Occipital lobe (tissue), 2 donors: ENCODE results near the gene PLPP4. TPM values are rescaled to one million over a fixed set of nuclear protein-coding genes. Genes with fewer than 3 reads are reported as not detected.

Experiments
- DNase-seq: peaks from one replicate; lab custom pipeline; 2025; lab: John Stamatoyannopoulos, UW
- total RNA-seq: library from RNA; depleted of rRNA; stranded (reverse); fragments of >200 nt; gene quantifications from one replicate; pipeline ENCODE4 v1.2.3, GENCODE V29; 2014

PLPP4 gene
- total RNA-seq, 1 donor from 2014 or later: 20.4 TPM

DNA sequence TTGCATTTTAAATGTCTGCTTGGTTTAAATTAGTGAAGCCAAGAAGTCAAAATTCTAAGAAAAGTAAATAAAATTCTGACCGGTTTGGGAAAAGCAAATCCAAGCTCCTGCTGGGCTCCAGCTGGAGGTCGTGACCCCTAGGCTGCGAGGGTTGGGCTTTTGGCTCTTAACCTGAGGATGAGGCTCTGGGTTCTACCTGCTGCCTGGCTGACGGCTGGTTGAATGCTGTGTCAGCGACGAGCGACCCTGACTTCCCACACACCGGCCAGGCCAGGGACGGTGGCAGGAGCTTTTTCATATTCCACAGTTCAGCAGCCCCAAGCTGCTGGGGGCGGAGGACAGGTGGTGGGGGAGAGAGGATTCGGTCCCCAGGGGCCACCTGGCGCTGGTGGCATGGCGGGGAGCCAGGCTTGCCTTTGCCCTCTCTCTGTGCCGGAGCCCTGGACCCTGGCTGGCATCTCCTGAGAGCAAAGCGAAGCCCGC lies 843 bp upstream of the PLPP4 start:
- DNase-seq: no peak

DNA sequence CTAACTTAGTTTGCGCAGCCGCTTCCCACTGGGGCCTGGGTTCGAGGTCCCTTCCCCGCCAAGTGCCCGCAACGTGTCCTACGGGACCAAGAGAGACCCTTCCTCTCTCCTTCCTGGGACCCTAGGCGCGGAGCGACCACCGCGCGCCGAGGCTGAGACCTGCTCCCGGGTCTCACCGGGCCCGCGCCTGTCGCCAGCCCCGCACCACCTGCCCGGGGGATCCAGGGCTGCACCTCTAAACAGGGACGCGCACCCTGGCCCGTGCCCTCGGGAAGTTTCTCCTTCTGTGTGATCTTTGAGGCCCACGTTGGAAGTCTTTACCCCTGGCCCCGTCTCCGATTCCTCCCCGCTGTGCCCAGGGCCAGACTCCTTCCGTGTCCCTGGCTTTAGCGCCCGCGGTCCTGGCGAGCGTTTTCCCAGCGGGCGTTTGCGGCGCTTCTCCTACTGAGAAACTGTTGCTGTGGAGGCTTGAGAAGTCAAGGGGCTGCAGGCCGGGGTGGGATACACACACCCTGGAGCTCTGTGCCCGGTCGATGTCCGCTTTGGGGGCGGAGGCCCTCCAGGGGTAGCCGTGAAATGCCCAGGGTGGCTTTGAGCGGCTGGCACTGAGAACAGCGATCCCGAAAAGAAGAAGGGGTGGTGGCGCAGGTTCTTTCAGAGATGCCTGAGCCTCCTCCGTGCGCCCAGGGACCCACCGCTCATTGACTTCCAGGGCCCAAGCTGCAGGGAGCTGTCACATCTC lies 575 bp downstream of the PLPP4 start:
- no peak for DNase-seq

DNA sequence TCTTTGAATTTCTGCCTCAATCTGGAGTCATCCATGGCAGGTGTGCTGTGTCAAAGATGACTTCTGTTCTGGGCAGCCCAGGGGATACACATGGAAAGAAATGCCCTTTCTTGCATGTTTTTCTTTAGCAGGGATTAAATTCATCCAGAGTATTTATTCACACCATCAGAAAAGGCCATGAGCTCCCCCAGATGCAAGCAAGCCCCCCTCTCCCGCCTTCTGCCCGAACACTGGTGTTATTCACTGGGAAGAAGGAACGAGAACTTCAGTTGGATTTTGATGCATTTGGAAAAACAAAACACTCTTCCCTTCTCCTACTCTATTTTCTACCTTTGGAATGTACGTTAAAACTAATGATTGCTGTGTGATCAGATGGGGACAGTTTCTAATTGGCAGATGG lies 1.4 kb downstream of the PLPP4 start:
- DNase-seq: no peak

GRCh38 chr10:120459185-120459584 lies 2.2 kb downstream of the PLPP4 start:
- no peak for DNase-seq

GRCh38 chr10:120460186-120460585 lies 3.2 kb downstream of the PLPP4 start:
- DNase-seq: no peak

DNA sequence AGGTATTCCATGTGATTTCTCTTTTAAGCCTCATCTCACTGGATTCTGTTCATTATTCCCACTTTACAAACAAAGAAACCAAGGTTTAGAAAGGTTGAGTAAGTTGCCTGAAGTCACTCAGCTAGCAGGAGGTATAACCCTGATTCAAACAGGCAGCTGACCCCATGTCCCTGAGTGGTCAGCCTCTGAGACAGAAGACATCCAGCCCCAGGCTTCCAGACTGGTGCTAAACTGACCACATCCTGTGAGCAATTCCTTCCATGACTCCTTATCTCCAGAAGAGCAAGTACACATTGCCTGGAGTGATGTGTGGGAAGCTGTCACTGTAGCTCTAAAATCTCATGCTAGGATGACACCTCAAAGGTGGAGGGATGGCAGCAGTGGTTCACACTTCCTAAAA lies 3.7 kb downstream of the PLPP4 start:
- no peak for DNase-seq

DNA sequence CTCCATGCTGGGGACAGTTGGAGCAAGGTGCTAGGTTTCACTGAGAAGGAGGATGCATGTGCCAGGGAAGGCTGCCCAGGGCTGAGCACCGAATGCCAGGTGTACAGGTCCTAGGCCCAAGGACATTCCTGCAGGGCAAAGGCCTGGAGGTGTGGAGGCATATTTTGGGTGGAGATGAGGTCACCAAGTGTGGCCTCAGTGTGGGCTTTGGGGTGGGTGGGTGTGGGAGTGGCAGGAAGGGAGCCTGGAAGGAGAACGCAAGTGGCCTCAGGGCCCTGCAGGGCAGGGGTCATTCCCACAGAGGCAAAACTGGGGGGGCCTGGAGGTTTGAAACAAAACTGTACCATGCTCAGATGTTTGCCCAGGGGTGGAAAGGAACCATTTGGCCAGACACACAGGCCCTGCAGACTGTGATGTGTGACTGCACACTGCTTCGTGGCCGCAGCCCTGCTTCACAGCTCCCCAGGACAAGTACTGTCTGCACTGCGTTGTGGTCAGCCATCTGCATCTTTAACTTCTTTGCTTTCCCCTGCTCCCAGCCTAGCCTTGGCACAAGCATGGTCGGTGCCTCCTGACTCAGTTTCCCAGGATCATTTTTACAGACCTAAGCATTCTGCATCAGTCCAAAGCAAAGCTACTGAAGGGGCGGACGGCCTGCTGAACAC lies 5.1 kb downstream of the PLPP4 start:
- DNase-seq: no peak

- no peak for DNase-seq
Measured at GRCh38 chr10:120465138-120465537, 8.1 kb downstream of the PLPP4 start.

DNA sequence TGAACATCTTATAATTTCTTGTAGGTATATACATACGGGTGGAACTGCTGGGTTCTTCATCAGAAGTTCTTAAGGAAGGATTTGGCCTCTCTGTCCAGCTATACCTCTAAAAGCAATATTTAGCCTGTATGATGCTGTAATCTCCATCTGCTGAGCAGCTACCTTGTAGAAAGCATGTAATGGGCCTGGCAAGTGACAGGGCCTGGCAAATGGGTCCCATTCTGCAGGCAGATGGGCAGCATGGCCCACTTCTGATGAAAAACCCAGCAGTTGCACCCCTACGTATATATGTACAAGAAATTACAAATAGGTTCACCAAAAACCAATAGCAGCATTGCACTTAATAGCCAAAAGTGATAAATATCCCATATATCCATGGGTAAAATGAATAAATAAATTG lies 9.0 kb downstream of the PLPP4 start:
- no peak for DNase-seq

DNA sequence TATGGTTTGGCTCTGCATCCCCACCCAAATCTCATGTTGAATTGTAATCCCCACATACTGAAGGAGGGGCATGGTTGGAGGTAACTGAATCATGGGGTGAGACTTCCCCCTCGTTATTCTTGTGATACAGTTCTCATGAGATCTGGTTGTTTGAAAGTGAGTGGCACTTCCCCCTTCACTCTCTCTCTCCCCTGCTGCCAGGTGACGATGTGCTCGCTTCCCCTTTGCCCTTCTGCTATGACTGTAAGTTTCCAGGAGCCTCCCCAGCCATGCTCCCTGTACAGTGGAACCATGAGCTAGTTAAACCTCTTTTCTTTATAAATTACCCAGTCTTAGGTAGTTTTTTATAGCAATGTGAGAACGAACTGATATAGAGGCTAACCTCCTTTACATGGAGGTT lies 16.6 kb downstream of the PLPP4 start:
- no peak for DNase-seq

- no peak for DNase-seq
Measured at GRCh38 chr10:120474956-120475355, 17.9 kb downstream of the PLPP4 start.

DNA sequence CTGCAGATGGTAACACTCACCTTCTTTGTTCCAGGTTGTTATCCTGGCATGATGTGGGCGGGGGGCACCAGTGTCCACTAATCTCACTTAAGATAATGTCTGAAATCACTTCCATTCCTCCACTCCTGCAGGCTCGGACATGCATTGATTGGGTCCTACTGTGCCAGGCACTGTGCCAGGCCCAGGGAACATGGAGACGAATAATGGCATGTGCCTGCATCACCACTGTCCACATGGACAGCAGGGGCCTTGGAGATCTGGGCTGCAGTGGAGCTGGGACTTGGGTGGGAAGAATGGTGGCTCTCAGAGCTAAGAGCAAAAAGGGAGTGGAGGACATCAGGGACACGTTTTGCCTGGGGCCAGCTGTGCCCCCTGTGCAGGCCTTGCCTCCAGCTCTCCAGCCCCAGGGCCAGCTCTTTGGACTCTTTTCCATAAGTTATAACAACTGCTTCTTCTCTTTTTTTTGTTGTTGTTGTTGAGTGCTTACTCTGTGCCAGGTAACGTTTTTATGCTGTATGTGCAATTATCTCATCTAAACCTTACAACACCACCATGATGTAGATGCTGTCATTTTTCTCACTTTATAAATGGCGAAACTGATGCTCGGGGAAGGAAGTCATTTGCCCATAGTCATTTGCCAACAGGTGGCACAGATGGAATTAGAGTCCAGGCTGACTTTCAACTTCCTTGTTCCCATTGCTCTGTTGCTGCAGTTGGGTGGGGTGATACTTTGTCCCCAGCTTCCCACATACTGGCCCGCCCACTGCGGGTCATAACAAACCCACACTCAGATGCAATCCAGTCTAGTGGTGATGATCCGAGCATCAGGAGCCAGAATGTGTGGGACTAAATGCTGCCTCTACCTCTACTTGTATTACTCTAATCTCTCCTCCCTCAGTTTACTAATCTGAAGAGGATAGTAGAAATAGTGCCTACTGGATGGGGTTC lies 19.1 kb downstream of the PLPP4 start:
- DNase-seq: no peak

- DNase-seq: no peak
Measured at GRCh38 chr10:120477021-120477742, 20.2 kb downstream of the PLPP4 start.

- DNase-seq: no peak
Measured at GRCh38 chr10:120477743-120478141, 20.7 kb downstream of the PLPP4 start.

DNA sequence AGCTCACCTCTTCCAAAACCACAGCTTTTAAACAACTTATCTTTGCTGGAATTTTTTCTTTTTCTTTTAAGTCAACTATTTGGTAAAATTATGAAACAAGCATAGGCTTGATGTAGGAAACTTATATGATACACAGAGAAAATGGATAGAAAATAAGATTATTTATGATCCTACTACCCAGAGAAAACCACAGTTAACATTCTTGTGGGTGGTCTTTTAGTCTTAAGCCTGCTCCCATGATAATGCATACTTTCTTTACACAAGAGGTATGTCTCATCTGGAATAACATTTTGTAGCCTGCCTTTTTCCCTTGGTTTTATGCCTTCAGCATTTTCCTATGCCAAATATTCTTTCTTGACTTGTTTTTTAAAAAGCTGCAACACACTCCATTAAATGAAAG lies 21.4 kb downstream of the PLPP4 start:
- DNase-seq: no peak

DNA sequence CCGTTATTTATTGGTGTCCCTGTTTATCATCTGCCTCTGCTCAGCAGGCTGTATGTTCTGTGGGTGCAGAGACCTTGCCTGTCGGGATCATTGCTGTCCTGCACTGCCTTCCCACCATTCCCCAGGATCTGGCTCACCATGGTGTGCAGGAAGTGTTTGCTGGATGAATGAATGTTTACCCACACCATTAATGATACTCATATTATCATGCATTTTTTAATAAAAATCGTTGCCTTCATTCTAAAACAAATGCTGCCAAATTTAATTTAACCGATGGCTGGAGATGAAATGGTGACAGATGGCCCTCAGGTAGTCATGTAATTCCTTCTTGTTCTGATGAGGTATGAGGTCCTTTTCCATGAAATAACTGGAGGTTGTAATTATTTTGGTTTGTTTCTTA lies 22.5 kb downstream of the PLPP4 start:
- DNase-seq: no peak

DNA sequence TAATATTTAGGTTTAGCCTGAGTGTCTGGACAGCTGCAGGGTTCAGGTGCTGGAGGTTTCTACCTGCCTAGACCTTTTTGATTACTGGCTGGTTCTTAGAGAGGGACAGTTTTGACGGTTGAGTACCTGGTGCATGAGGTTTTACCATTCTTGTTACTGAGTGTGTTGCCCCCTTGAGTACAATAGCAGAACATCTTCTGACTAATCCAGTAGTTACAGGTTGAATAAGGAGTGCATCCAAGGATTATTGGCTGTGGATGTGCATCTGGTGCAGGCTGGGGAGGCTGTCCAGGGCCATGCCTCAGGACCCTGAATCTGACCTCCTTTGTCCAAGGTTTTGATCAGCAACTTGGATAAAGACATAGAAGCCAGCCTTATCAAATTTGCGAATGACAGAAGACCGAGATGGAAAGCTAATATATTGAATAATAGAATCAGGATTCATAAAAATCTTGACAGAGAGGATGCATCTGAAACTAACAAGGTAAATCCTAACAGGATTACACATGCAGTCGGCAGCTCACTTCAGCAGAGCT lies 23.1 kb downstream of the PLPP4 start:
- DNase-seq: no peak

DNA sequence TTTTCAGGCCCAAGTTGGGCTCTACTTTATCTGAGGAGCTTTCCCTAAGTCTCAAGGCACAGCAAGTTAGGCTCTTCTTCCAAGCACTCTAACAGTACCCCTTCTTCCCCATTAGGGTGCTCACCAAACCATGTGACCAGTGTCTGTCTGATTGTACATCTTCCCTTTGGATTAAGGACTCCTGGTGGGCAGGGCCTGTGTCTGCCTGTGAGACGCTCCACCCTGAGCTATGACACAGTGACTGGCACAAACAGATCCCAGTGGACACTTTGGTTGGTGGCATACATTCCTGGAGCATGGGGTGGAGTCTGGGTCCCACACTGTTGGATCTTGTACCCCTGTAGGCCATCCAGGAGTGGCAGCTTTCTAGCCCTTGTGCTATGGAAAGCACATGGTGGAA lies 23.8 kb downstream of the PLPP4 start:
- DNase-seq: no peak

GRCh38 chr10:120483006-120483405 lies 26.0 kb downstream of the PLPP4 start:
- DNase-seq: no peak

DNA sequence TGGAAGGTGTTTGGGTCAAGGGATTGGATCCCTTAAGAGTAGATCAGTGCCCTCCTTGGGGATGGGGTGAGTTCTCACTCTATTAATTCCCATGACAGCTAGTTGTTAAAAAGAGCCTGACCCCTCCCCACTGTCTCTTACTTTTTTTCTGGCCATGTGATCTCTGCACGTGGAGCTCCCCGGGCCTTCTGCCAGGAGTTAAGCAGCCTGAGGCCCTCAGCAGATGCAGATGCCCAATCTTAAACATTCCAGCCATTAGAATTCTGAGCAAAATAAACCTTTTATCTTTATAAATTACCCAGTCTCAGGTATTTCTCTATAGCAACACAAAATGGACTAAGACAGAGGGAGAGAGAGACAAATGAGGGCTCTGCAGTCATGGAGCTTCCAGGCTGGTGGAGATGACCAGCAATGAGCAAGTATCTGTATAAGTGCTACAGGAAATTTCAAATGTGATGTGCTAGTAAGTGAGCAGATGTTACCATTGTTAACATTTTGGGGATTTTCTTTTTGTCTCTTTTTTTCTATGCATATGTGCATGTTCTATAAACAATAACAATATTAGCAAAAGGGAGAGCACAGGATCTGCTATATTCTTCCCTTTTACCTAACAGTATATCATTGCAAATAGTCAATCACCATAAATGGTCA lies 26.7 kb downstream of the PLPP4 start:
- no peak for DNase-seq

DNA sequence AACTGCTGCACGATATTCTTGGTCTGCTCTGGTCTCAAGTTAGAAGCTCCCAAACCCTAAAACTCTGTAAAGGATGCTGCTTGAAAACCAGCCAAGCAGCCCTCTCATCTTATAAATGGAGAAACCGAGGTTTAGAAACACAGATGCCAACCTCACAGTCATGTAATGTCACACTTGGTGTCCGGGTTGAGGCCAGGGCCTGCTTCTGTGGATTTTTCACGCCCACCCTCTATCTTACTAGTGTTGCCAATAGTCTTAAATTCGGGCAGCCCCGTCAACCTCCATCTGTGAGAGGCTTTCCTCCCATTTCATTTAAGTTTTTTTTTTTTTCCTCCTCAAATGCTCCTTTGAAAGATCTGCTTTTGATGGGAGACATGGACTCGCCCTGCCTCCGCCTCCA lies 28.9 kb downstream of the PLPP4 start:
- DNase-seq: no peak
